ENCODE measurements around the gene CDK19.

DNA sequence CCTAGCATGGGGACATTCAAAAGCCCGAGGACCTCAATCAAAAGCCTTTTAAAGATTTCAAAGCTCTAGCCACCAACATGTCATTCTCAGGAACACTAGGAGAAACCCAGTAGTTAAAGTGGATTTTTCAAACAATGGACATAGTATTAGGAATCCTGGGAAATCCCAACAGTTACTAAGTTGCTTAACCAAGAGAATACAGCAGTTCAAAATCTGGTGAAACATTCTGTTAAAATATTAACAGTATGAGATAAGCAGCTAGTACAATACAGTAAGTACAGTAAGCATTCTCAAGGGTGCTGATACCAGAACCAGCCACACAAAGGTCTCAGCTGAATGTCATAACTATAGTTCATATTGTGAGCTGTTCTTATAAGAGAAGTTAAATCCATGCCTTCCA is 68.6 kb downstream of the CDK19 start:
- TF ChIP-seq, protein P1, sequence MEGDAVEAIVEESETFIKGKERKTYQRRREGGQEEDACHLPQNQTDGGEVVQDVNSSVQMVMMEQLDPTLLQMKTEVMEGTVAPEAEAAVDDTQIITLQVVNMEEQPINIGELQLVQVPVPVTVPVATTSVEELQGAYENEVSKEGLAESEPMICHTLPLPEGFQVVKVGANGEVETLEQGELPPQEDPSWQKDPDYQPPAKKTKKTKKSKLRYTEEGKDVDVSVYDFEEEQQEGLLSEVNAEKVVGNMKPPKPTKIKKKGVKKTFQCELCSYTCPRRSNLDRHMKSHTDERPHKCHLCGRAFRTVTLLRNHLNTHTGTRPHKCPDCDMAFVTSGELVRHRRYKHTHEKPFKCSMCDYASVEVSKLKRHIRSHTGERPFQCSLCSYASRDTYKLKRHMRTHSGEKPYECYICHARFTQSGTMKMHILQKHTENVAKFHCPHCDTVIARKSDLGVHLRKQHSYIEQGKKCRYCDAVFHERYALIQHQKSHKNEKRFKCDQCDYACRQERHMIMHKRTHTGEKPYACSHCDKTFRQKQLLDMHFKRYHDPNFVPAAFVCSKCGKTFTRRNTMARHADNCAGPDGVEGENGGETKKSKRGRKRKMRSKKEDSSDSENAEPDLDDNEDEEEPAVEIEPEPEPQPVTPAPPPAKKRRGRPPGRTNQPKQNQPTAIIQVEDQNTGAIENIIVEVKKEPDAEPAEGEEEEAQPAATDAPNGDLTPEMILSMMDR (IDR thresholded peaks at IDR 0.05) = no peak
- no peak for TF ChIP-seq POLR2A (IDR thresholded peaks at IDR 0.05)

Measured in right lobe of liver (tissue), 4 donors.